Cardiac atrium fibroblast (primary cell): ENCODE data around the gene KIF20A. TPM values are rescaled to one million over a fixed set of nuclear protein-coding genes. Genes with fewer than 3 reads are reported as not detected.

ENCODE experiments used
- total RNA-seq: library from RNA; depleted of rRNA; stranded (reverse); fragments of >200 nt; gene quantifications from 2 replicates; pipeline ENCODE4 v1.2.3, GENCODE V29; 2015

The KIF20A gene
- total RNA-seq = 14.6 and 15.9 TPM in 2 replicates

DNA sequence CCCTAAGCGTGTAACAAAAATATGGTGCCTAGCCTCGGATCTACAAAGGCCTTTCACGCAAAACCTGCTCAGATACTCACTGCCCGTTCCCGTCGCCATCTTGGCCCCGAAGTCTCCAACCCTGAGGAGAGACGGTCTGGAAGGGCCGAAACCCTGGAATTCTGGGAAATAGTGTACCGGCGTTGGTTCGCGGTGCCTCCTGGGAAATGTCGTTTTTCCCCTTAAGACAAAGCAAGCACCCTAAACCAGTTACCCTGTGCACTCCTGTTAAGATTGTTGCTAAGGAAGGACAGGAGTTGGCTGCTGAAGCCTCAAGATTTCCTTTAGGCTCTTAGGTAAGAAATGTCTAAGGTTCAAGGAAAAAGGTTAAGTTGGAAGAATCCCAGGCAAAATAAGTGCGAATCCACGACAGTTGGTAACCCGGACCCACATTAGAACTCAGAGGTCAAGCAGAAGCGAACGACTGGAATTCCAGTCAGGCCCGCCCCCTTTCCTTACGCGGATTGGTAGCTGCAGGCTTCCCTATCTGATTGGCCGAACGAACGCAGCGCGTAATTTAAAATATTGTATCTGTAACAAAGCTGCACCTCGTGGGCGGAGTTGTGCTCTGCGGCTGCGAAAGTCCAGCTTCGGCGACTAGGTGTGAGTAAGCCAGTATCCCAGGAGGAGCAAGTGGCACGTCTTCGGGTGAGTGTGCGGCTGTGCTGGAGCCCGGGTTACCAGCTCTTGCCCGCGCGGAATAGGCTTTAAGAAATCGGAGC lies at the start of gene KIF20A, which contains the start of gene BRD8:
Gene KIF20A, plus strand, starts transcription at position 597 of the 761 bp plus-strand sequence. CDS start 569 bp downstream, outside the sequence.
Gene BRD8, minus strand, starts transcription at position 115 of the 761 bp plus-strand sequence. Its CDS starts 16 bp downstream, at position 99.

DNA sequence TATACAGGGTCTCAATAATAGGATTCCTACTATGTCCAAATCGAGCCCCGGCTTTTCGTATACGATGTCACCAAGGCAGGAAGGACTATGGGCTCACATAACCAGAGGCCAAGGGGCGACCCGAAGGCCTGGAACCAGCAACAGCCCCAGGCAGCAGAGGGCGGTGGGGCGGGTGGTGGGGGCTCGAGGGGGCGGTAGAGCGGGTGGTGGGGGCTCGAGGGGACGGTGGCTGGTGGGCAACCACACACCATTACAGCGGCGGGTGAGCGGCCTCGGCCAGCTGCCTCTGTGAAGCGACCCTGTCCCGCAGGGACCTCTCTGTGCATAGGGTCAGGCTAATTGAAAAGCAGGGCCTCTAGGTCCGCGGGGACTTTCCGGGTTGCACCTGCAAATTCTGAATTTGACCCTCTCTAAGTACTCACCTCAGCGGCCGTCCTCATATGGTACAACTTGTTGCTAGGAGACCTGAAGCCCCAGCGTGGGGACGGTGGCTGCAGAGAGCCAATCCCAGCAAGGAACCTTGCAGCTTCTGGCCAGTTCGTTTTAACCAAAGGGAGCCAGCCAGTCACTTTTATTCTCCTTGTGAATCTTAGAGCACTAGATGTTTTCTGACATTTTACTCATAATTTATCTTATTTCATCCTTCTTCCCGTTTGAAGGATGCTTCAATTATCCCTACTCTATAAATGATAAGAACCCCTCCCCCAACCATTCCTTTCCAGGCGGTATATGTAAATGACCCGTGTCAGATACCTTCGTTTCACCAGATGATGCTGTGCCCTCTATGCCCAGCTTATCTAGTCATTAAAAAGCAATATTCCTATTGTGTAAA lies 39.7 kb upstream of the KIF20A start, which contains the start of gene NME5:
Gene NME5, minus strand, starts transcription at position 480 of the 832 bp plus-strand sequence. CDS start 648 bp downstream, outside the sequence.

DNA sequence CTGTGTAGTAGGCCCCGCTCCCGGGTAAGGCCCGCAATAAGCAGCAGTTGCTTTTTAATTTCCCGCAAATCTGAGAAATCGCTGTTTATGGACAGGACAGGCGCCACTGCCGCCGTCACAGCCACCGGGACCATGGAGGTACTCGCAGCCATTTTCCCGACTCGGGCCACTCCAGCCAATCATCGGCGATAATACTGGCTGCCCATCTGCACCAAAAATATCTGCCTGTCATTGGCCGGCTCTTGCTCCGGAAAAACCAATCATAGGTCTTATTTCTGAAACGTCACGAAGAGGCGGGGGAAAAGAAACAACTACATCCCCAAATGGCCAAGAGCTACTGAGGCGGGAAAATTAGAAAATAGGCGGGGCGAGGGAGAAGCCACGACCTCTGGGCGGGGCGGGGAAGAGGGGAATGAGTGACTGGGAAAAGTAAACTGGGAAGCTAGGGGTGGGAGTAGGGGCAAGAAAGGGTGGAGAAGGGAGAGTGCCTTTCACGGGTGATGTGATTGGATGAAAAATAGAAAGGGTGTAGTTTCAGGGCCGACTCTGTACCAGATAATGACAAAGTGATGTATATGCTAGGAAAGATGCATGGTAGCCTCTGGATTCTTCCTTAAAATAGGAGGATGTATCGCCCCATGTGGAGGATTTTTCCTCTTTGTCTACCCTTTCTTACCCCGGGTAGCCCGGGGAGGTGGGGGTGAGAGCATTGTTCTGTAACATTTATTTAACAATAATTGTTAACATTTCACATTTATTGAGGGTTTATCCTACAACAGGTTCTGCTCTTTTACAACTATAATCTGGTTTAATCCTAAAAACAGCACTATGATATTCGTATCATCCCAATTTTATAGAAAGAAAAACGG lies 34.5 kb downstream of the KIF20A start, which contains the start of gene CDC23:
Gene CDC23, minus strand, starts transcription at position 163 of the 869 bp plus-strand sequence. Its CDS starts 11 bp downstream, at position 152.

Other genes with a start within 250 kb of the KIF20A start
- 5.8 and 6.8 TPM in 2 replicates for gene FAM13B, start 146.0 kb upstream of the KIF20A start, total RNA-seq
- not detected in 2 replicates for gene WNT8A, start 95.1 kb upstream of the KIF20A start, total RNA-seq
- gene NME5, start 39.7 kb upstream of the KIF20A start, total RNA-seq = 0.18 and 1.9 TPM in 2 replicates
- gene BRD8, start 482 bp upstream of the KIF20A start, total RNA-seq = 16.0 and 29.8 TPM in 2 replicates
- gene CDC23, start 34.2 kb downstream of the KIF20A start, total RNA-seq = 20.9 and 21.9 TPM in 2 replicates
- gene GFRA3, start 95.5 kb downstream of the KIF20A start, total RNA-seq = not detected in 2 replicates
- gene CDC25C, start 152.7 kb downstream of the KIF20A start, total RNA-seq = 0.54 and 4.4 TPM in 2 replicates
- gene FAM53C, start 159.2 kb downstream of the KIF20A start, total RNA-seq = 25.4 and 26.2 TPM in 2 replicates
- 15.7 and 30.1 TPM in 2 replicates for gene KDM3B, start 173.6 kb downstream of the KIF20A start, total RNA-seq